GM06990 (cell line): ENCODE measurements around the gene APBA2.
"Not testable (repeated sequence)": the region's sequence is repeated elsewhere in the genome, so short reads cannot be mapped to it uniquely, and the experiment has no call there.

ENCODE experiments used
- DNase-seq: peaks from one replicate; pipeline ENCODE4 v3.0.0-alpha.2; 2011; ENCODE audit not compliant: insufficient read length; ENCODE audit errors: extremely low read depth
- H3K27me3 ChIP-seq: replicated peaks from 2 replicates; pipeline ENCODE4 v1.6.0; 2011; ENCODE audit warnings: low read length; ENCODE audit not compliant: control insufficient read depth, insufficient read depth
- H3K36me3 ChIP-seq: 2 replicates; pipeline ENCODE4 v1.5.1; 2011; ENCODE audit warnings: low read length; ENCODE audit not compliant: control insufficient read depth, insufficient read depth
- H3K4me3 ChIP-seq: replicated peaks from 2 replicates; pipeline ENCODE4 v1.5.1; 2011; ENCODE audit warnings: low read depth, mild to moderate bottlenecking, control low read depth, low read length
- TF ChIP-seq, protein P1 (sequence below): IDR thresholded peaks from 2 replicates; pipeline ENCODE4 v1.5.1; 2011; ENCODE audit warnings: low read length, control low read depth, mild to moderate bottlenecking, inconsistent platforms; ENCODE audit not compliant: insufficient read depth, poor library complexity, severe bottlenecking

The APBA2 gene

GRCh38 chr15:29043736-29044502 is 158.1 kb downstream of the APBA2 start:
- no peaks in the 10 kb centered on the region for H3K27me3 ChIP-seq
- no peak for DNase-seq
- TF ChIP-seq, protein P1, sequence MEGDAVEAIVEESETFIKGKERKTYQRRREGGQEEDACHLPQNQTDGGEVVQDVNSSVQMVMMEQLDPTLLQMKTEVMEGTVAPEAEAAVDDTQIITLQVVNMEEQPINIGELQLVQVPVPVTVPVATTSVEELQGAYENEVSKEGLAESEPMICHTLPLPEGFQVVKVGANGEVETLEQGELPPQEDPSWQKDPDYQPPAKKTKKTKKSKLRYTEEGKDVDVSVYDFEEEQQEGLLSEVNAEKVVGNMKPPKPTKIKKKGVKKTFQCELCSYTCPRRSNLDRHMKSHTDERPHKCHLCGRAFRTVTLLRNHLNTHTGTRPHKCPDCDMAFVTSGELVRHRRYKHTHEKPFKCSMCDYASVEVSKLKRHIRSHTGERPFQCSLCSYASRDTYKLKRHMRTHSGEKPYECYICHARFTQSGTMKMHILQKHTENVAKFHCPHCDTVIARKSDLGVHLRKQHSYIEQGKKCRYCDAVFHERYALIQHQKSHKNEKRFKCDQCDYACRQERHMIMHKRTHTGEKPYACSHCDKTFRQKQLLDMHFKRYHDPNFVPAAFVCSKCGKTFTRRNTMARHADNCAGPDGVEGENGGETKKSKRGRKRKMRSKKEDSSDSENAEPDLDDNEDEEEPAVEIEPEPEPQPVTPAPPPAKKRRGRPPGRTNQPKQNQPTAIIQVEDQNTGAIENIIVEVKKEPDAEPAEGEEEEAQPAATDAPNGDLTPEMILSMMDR: no peak
- H3K36me3 ChIP-seq: no peaks in the 10 kb centered on the region
- no peak overlapping the region for H3K4me3 ChIP-seq

- DNase-seq: no peak
- no peaks in the 10 kb centered on the region for H3K36me3 ChIP-seq
- no peaks in the 10 kb centered on the region for H3K27me3 ChIP-seq
- H3K4me3 ChIP-seq: no peak overlapping the region
- TF ChIP-seq, protein P1: no peak
These were observed 158.7 kb downstream of the APBA2 start for GRCh38 chr15:29044503-29044901.

DNA sequence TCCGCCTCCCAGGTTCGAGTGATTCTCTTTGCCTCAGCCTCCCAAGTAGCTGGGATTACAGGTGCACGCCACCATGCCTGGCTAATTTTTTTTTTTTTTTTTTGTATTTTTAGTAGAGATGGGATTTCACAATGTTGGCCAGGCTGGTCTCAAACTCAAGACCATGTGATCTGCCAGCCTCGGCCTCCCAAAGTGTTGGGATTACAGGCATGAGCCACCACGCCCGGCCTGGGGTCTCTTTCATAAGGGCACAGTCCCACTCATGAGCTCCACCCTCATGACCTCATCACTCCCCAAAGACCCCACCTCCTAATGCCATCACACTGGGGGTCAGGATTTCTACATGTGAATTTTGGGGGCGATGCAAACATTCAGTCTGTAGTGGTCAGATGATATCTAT is 159.4 kb downstream of the APBA2 start:
- not testable (repeated sequence) for DNase-seq, H3K27me3 ChIP-seq, H3K4me3 ChIP-seq, H3K36me3 ChIP-seq

GRCh38 chr15:29045717-29046116 is 159.9 kb downstream of the APBA2 start:
- H3K36me3 ChIP-seq: no peaks in the 10 kb centered on the region
- DNase-seq: no peak
- no peaks in the 10 kb centered on the region for H3K27me3 ChIP-seq
- TF ChIP-seq, protein P1: no peak
- no peak overlapping the region for H3K4me3 ChIP-seq

GRCh38 chr15:29046281-29046810 is 160.6 kb downstream of the APBA2 start:
- DNase-seq: no peak
- TF ChIP-seq, protein P1: no peak

DNA sequence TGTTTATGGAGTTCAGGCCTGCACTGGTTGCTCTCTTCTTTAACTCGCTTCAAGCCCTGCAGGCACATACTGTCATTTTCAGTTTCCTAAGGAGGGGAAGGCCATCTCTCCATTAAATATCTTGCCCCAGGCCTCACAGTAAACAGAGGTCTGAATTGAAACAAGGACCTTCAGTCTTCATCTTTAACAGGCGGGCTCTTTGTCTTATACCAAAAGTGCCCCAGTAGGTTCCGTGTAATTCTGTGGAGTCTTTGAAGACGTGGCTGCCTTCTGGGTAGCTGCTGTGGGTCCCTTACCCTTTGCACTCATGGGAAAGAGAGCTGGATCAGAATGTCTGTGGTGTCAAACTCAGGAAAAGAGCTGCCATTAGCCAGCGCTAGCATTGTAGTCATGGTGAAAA is 161.2 kb downstream of the APBA2 start:
- H3K27me3 ChIP-seq: no peaks in the 10 kb centered on the region
- no peaks in the 10 kb centered on the region for H3K36me3 ChIP-seq
- DNase-seq: no peak
- H3K4me3 ChIP-seq: no peak overlapping the region
- TF ChIP-seq, protein P1: no peak

More at GRCh38 chr15:29046281-29046810, 160.6 kb downstream of the APBA2 start:
- H3K36me3 ChIP-seq: no peaks in the 10 kb centered on the region
- H3K27me3 ChIP-seq: no peaks in the 10 kb centered on the region
- no peak overlapping the region for H3K4me3 ChIP-seq
